Measurements from ENCODE around the gene MKNK1. TPM values are rescaled to one million over a fixed set of nuclear protein-coding genes. Genes with fewer than 3 reads are reported as not detected.

The MKNK1 gene
- total and polyA plus RNA-seq, 2 donors (not counting 1 experiment from before 2014, with no cell fraction given): 51.0 to 73.0 TPM

DNA sequence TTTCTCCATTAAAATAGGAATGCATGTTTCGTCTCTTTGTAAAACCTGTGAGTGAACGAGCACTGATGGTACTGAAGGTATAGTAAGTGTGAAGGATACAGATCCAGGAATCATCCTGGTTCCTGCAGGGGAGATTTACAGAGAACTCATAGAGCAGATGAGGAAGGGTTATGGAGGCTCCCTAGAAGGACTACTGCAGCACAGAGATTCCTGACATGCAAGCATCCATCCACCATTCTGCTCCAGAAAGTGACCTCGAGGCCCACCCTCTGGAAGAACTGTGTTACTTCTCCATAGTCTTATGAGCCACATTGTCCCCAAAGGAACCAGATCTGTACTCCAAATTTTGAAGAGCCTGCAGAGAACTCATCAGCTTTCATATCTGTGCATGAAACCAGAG, 14.5 kb downstream of the MKNK1 start:
- CTCF ChIA-PET: no interaction called here
- Histone ChIP-seq H3K36me3 (replicated peaks in 1 of 2; ENCODE audit: control extremely low read depth in 1 of 2, control insufficient read depth in 1 of 2, extremely low read depth in 1 of 2, insufficient read depth in 2 of 2, low read length in 1 of 2) (peaks cover 0 to 57% of the 10 kb centered on the region in 2 experiments), H3K9me3 (ENCODE audit: control extremely low read depth in 1 of 3, control insufficient read depth in 2 of 3, insufficient read depth in 1 of 3, low read length in 2 of 3) (no peaks in the 10 kb centered on the region)

DNA sequence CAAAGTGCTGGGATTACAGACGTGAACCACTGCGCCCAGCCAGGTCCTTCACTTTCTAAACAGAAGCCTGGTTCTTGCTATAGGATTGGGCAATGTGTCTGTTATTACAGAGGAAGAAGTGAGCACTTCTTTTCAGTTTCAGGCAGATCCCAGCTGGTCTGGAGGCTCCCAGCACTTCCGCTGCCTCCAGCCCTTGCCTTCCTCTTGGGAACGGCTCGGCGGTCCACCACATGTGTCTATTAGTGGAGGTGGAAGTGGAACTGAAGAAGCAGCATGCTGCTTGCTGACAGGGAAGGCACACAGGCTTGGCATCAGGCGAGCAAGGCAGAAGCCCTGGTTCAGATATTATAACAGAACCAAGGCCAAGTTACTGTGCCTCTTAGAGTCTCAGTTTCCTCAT, 17.0 kb downstream of the MKNK1 start:
- CTCF ChIA-PET: no interaction called here
- WGBS (ENCODE audit: insufficient coverage): 99% methylated on average over 7 of the region's 7 CpGs

More for the DNA sequence above, 14.5 kb downstream of the MKNK1 start:
- Mint-ChIP-seq H3K27ac (no peak overlapping the region), H3K27me3 (no peaks in the 10 kb centered on the region), H3K4me1 (peaks cover 4% of the 10 kb centered on the region), H3K4me3 (no peak overlapping the region), H3K9me3 (ENCODE audit: insufficient read depth) (no peaks in the 10 kb centered on the region)
- H3K4me1 ChIP-seq (ENCODE audit: control insufficient read depth in 2 of 2, insufficient read depth in 2 of 2, low read length in 2 of 2): no peaks in the 10 kb centered on the region
- no peaks in the 10 kb centered on the region for H3K27me3 ChIP-seq (replicated peaks in 1 of 4; ENCODE audit: control extremely low read depth in 1 of 4, control insufficient read depth in 3 of 4, insufficient read depth in 4 of 4, low read length in 3 of 4)
- H3K79me2 ChIP-seq (ENCODE audit: control insufficient read depth, insufficient read depth, low read length): no peaks in the 10 kb centered on the region
- ATAC-seq (ENCODE audit: low read depth): no peak
- POLR2A ChIA-PET: no interaction called here
- intact Hi-C loops (cut with micrococcal nuclease): no loop called here
- H3K4me3 ChIP-seq (ENCODE audit: control extremely low read depth in 1 of 5, extremely low read depth in 1 of 5, insufficient read depth in 1 of 5, low read depth in 2 of 5, low read length in 4 of 5): no peak overlapping the region
- H3K27ac ChIP-seq (ENCODE audit: low read length in 2 of 2): no peak overlapping the region
- WGBS (ENCODE audit: insufficient coverage): 100% methylated on average over 2 of the region's 3 CpGs
- DNase-seq: no peak
- H3K4me2 ChIP-seq (replicated peaks; ENCODE audit: low read depth, low read length, poor library complexity, severe bottlenecking): no peak overlapping the region
- H3K9ac ChIP-seq (ENCODE audit: low read length): no peak overlapping the region
- TF ChIP-seq, protein P1, sequence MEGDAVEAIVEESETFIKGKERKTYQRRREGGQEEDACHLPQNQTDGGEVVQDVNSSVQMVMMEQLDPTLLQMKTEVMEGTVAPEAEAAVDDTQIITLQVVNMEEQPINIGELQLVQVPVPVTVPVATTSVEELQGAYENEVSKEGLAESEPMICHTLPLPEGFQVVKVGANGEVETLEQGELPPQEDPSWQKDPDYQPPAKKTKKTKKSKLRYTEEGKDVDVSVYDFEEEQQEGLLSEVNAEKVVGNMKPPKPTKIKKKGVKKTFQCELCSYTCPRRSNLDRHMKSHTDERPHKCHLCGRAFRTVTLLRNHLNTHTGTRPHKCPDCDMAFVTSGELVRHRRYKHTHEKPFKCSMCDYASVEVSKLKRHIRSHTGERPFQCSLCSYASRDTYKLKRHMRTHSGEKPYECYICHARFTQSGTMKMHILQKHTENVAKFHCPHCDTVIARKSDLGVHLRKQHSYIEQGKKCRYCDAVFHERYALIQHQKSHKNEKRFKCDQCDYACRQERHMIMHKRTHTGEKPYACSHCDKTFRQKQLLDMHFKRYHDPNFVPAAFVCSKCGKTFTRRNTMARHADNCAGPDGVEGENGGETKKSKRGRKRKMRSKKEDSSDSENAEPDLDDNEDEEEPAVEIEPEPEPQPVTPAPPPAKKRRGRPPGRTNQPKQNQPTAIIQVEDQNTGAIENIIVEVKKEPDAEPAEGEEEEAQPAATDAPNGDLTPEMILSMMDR (IDR thresholded peaks at IDR 0.05): no peak
- no peak for TF ChIP-seq EZH2 (IDR thresholded peaks at IDR 0.05; ENCODE audit: borderline replicate concordance, insufficient read depth, low read depth, low read length, poor library complexity, severe bottlenecking)
- no peak overlapping the region for H2AFZ ChIP-seq (ENCODE audit: insufficient read depth, low read depth, low read length, poor library complexity, severe bottlenecking)
- no peaks in the 10 kb centered on the region for H4K20me1 ChIP-seq (ENCODE audit: control insufficient read depth, insufficient read depth, low read length, poor library complexity, severe bottlenecking)

More for the DNA sequence above, 17.0 kb downstream of the MKNK1 start:
- no peaks in the 10 kb centered on the region for H3K27me3 ChIP-seq (replicated peaks in 1 of 4; ENCODE audit: control extremely low read depth in 1 of 4, control insufficient read depth in 3 of 4, insufficient read depth in 4 of 4, low read length in 3 of 4)
- Mint-ChIP-seq H3K27me3 (no peaks in the 10 kb centered on the region), H3K4me1 (no peaks in the 10 kb centered on the region), H3K4me3 (no peak overlapping the region), H3K9me3 (ENCODE audit: insufficient read depth) (no peaks in the 10 kb centered on the region), H3K27ac (no peak overlapping the region)
- ATAC-seq (ENCODE audit: low read depth): no peak
- H3K27ac ChIP-seq (ENCODE audit: low read length in 2 of 2): no peak overlapping the region
- H3K9me3 ChIP-seq (ENCODE audit: control extremely low read depth in 1 of 3, control insufficient read depth in 2 of 3, insufficient read depth in 1 of 3, low read length in 2 of 3): no peaks in the 10 kb centered on the region
- H3K36me3 ChIP-seq (replicated peaks in 1 of 2; ENCODE audit: control extremely low read depth in 1 of 2, control insufficient read depth in 1 of 2, extremely low read depth in 1 of 2, insufficient read depth in 2 of 2, low read length in 1 of 2): peaks cover 0 to 60% of the 10 kb centered on the region in 2 experiments
- H3K4me3 ChIP-seq (ENCODE audit: control extremely low read depth in 1 of 5, extremely low read depth in 1 of 5, insufficient read depth in 1 of 5, low read depth in 2 of 5, low read length in 4 of 5): no peak overlapping the region
- POLR2A ChIA-PET: no interaction called here
- no peaks in the 10 kb centered on the region for H3K79me2 ChIP-seq (ENCODE audit: control insufficient read depth, insufficient read depth, low read length)
- intact Hi-C loops (cut with micrococcal nuclease): no loop called here
- no peak overlapping the region for H3K9ac ChIP-seq (ENCODE audit: low read length)
- no peaks in the 10 kb centered on the region for H4K20me1 ChIP-seq (ENCODE audit: control insufficient read depth, insufficient read depth, low read length, poor library complexity, severe bottlenecking)
- no peak for DNase-seq
- TF ChIP-seq, protein P1 (IDR thresholded peaks at IDR 0.05): no peak
- TF ChIP-seq EZH2 (IDR thresholded peaks at IDR 0.05; ENCODE audit: borderline replicate concordance, insufficient read depth, low read depth, low read length, poor library complexity, severe bottlenecking): no peak
- no peak overlapping the region for H2AFZ ChIP-seq (ENCODE audit: insufficient read depth, low read depth, low read length, poor library complexity, severe bottlenecking)
- H3K4me2 ChIP-seq (replicated peaks; ENCODE audit: low read depth, low read length, poor library complexity, severe bottlenecking): no peak overlapping the region
- H3K4me1 ChIP-seq (ENCODE audit: control insufficient read depth in 2 of 2, insufficient read depth in 2 of 2, low read length in 2 of 2): no peaks in the 10 kb centered on the region
